ENCODE results near the gene MRGPRD.

DNA sequence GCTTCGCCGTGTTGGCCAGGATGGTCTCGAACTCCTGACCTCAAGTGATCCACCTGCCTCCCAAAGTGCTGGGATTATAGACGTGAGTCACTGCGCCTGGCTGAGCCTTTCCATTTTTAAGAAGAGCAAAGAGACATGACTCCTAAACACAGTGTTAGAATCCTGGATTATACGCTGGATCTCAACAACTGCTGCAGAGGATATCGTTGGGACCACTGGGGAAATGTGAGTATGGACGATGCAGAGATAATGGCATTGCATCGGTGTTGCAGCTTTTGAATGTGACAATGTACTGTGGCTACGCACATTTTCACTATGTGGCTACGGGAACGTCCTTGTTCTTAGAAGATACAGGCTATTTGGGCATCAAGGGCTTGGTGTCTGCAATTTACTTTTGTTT is 26.0 kb upstream of the MRGPRD start:
- TF ChIP-seq CTCF (IDR thresholded peaks at IDR 0.05; ENCODE audit: insufficient read depth, low read depth, low read length) (no peak), EZH2 (IDR thresholded peaks at IDR 0.05; ENCODE audit: insufficient read depth, low read length) (no peak)
